Endothelial cell of umbilical vein (primary cell): ENCODE results near the gene TRNT1. TPM values are rescaled to one million over a fixed set of nuclear protein-coding genes. Genes with fewer than 3 reads are reported as not detected.

Source experiments
- BruUV-seq: library from RNA; stranded (reverse); fragments of 400-500 nt; replicated peaks from 2 replicates; lab custom pipeline; 2021; lab: Mats Ljungman, UMichigan
- CTCF ChIA-PET: fragments of 300-600, 350-600 bp; sonication (Branson Sonifier 250); formaldehyde crosslinking; loops from one replicate; lab custom pipeline; 2021; ENCODE audit warnings: antibody characterized with exemption, inconsistent platforms; lab: Charles Lee
- POLR2A ChIA-PET: fragments of 300-600, 350-600 bp; sonication (Branson Sonifier 250); formaldehyde crosslinking; loops from one replicate; lab custom pipeline; 2021; ENCODE audit warnings: antibody characterized with exemption, inconsistent platforms; lab: Charles Lee
- DNase-seq: peaks from one replicate; pipeline ENCODE4 v3.0.0-alpha.2; 2011; ENCODE audit warnings: low read depth, low spot score
- FAIRE-seq: peaks from 2 replicates; lab custom pipeline; 2011; peaks lifted over from hg19 to GRCh38; lab: Jason Lieb, UNC
- H2AFZ ChIP-seq: 2 replicates; pipeline ENCODE4 v1.6.0; 2012; ENCODE audit warnings: low read depth, low read length, control low read depth, inconsistent platforms
- H3K27ac ChIP-seq: 2 replicates; pipeline ENCODE4 v1.5.1; 2011; ENCODE audit warnings: low read depth, mild to moderate bottlenecking, control low read depth, low read length, moderate library complexity; ENCODE audit not compliant: insufficient read depth
- H3K27me3 ChIP-seq, 2 experiments: 2 replicates each; pipeline versions ENCODE4 v1.6.0 to v1.6.1; 2011; ENCODE audit warnings: low read length in 2 of 2, mixed read lengths in 1 of 2; ENCODE audit not compliant: control insufficient read depth in 2 of 2, insufficient read depth in 2 of 2
- H3K36me3 ChIP-seq, 2 experiments: 2 replicates in 1 of 2; 3 replicates in 1 of 2; pipeline ENCODE4 v1.5.1; 2011; ENCODE audit warnings: low read length in 2 of 2, mild to moderate bottlenecking in 1 of 2, moderate library complexity in 1 of 2; ENCODE audit not compliant: control insufficient read depth in 2 of 2, insufficient read depth in 2 of 2; ENCODE audit errors: extremely low read depth in 1 of 2
- H3K4me1 ChIP-seq: 3 replicates; pipeline ENCODE4 v1.5.1; 2011; ENCODE audit warnings: mild to moderate bottlenecking, low read length; ENCODE audit not compliant: control insufficient read depth, insufficient read depth; ENCODE audit errors: extremely low read depth
- H3K4me2 ChIP-seq: 2 replicates; pipeline ENCODE4 v1.6.1; 2011; ENCODE audit warnings: low read length, control low read depth, mixed read lengths; ENCODE audit not compliant: insufficient read depth
- H3K4me3 ChIP-seq, 3 experiments: fragments of 200-600 bp in 1 of 3; sonication (generic), shearing (Covaris generic) in 1 of 3; replicated peaks in 1 of 3; 2 replicates each; pipeline ENCODE4 v1.5.1; 2011 to 2016; ENCODE audit warnings: control low read depth in 3 of 3, low read length in 3 of 3, mild to moderate bottlenecking in 2 of 3, inconsistent platforms in 1 of 3, low read depth in 1 of 3, moderate library complexity in 1 of 3; ENCODE audit not compliant: insufficient read depth in 1 of 3
- H3K79me2 ChIP-seq: 2 replicates; pipeline ENCODE4 v1.6.0; 2012; ENCODE audit warnings: low read length, inconsistent platforms; ENCODE audit not compliant: control insufficient read depth, insufficient read depth
- H3K9ac ChIP-seq: replicated peaks from 2 replicates; pipeline ENCODE3; 2011; ENCODE audit warnings: low read length, control low read depth; ENCODE audit not compliant: insufficient read depth; ENCODE audit errors: extremely low read depth
- H3K9me1 ChIP-seq: replicated peaks from 3 replicates; pipeline ENCODE4 v1.6.0; 2011; ENCODE audit warnings: mild to moderate bottlenecking, low read length; ENCODE audit not compliant: control insufficient read depth, insufficient read depth; ENCODE audit errors: extremely low read depth
- H3K9me3 ChIP-seq: replicated peaks from 2 replicates; pipeline ENCODE4 v1.5.1; 2012; ENCODE audit warnings: low read length, inconsistent platforms; ENCODE audit not compliant: control insufficient read depth, insufficient read depth
- H4K20me1 ChIP-seq: replicated peaks from 2 replicates; pipeline ENCODE3; 2011; ENCODE audit warnings: mild to moderate bottlenecking, low read length; ENCODE audit not compliant: control insufficient read depth, insufficient read depth; ENCODE audit errors: extremely low read depth
- CTCF ChIP-seq, 2 donors: IDR thresholded peaks; 1 replicate in 1 of 2; 2 replicates in 1 of 2; pipeline ENCODE4 v1.5.1; 2011; ENCODE audit warnings: low read length in 2 of 2, mild to moderate bottlenecking in 2 of 2, moderate library complexity in 2 of 2, control low read depth in 1 of 2, inconsistent platforms in 1 of 2, low read depth in 1 of 2; ENCODE audit not compliant: insufficient read depth in 1 of 2; ENCODE audit errors: extremely low read depth in 1 of 2
- EZH2 ChIP-seq: IDR thresholded peaks from 2 replicates; pipeline ENCODE4 v1.6.1; 2012; ENCODE audit warnings: borderline replicate concordance, low read depth, mild to moderate bottlenecking, moderate library complexity, low read length, inconsistent platforms; ENCODE audit not compliant: severe bottlenecking
- FOS ChIP-seq: IDR thresholded peaks from 2 replicates; pipeline ENCODE4 v1.6.1; 2011; ENCODE audit warnings: mild to moderate bottlenecking, low read length, moderate library complexity, borderline replicate concordance; ENCODE audit not compliant: insufficient read depth
- GATA2 ChIP-seq: IDR thresholded peaks from 2 replicates; pipeline ENCODE4 v1.7.0; 2011; ENCODE audit warnings: low read depth, mild to moderate bottlenecking, moderate library complexity, mixed read lengths, low read length; ENCODE audit not compliant: insufficient read length, insufficient read depth
- MYC ChIP-seq: IDR thresholded peaks from one replicate; pipeline ENCODE4 v1.6.1; 2011; ENCODE audit warnings: mild to moderate bottlenecking, low read depth, low read length
- dilution Hi-C: fragments of 300-500 bp; cut with MboI; formaldehyde crosslinking; loops from one replicate; pipeline ENCODE4 v1.15.0; 2019; ENCODE audit warnings: low sequenced_read_pairs; ENCODE audit not compliant: extremely low pct_ligation_motif_present
- intact Hi-C: fragments of 100-400 bp; cut with micrococcal nuclease; formaldehyde crosslinking; loops from one replicate; pipeline ENCODE4 v1.10.0; 2022
- polyA plus RNA-seq, 4 experiments: library from polyadenylated mRNA; depleted of rRNA in 3 of 4; stranded (reverse) in 3 of 4; unstranded in 1 of 4; fragments of >200 nt; gene quantifications; 2 replicates each; pipeline versions ENCODE4 v1.2.1 to v1.2.3, GENCODE V29; 2011 to 2012; ENCODE audit warnings: missing spikeins in 1 of 4
- total RNA-seq: library from RNA; stranded (reverse); gene quantifications from 2 replicates; pipeline ENCODE4 v1.2.3, GENCODE V29; 2021

The TRNT1 gene
- total and polyA plus RNA-seq, 2 donors (not counting 3 experiments of a cell fraction or from before 2014, with no cell fraction given) = 4.6 to 21.3 TPM

GRCh38 chr3:3189961-3190360 is 63.2 kb downstream of the TRNT1 start:
- no peaks in the 10 kb centered on the region for H3K9me3 ChIP-seq
- H3K9ac ChIP-seq = no peak overlapping the region
- dilution Hi-C loops = no loop called here
- no TSS peak for BruUV-seq
- H3K4me3 ChIP-seq = no peak overlapping the region
- no peak overlapping the region for H3K27ac ChIP-seq
- peaks cover 0 to 3% of the 10 kb centered on the region in 2 experiments for H3K27me3 ChIP-seq
- H3K36me3 ChIP-seq = no peaks in the 10 kb centered on the region
- POLR2A ChIA-PET = interaction anchor here (0.5 kb wide), 1 partner anchor 1540 kb away, joined by 9 read pairs; no protein-coding TSS in a partner anchor
- no peak overlapping the region for H3K4me2 ChIP-seq
- DNase-seq (no peak), FAIRE-seq (no peak)
- intact Hi-C loops = no loop called here
- no peak overlapping the region for H2AFZ ChIP-seq
- CTCF ChIA-PET = interaction anchor here (1.2 to 3.1 kb wide), 3 partner anchors 10 to 1082 kb away, joined by 3 to 19 read pairs (median 8); no protein-coding TSS in a partner anchor
- TF ChIP-seq CTCF (IDR thresholded peaks at IDR 0.05; ENCODE audit: extremely low read depth in 1 of 2, insufficient read depth in 1 of 2, low read depth in 1 of 2, low read length in 2 of 2) (no peak), EZH2 (no peak), FOS (no peak), MYC (no peak)
- no peaks in the 10 kb centered on the region for H3K9me1 ChIP-seq
- no peaks in the 10 kb centered on the region for H4K20me1 ChIP-seq
- no peaks in the 10 kb centered on the region for H3K4me1 ChIP-seq
- no peaks in the 10 kb centered on the region for H3K79me2 ChIP-seq

GRCh38 chr3:3191675-3192285 is 65.0 kb downstream of the TRNT1 start:
- no peaks in the 10 kb centered on the region for H3K9me3 ChIP-seq
- no peaks in the 10 kb centered on the region for H3K9me1 ChIP-seq
- no peak overlapping the region for H3K27ac ChIP-seq
- H3K36me3 ChIP-seq = no peaks in the 10 kb centered on the region
- no peak for FAIRE-seq
- no peaks in the 10 kb centered on the region for H3K79me2 ChIP-seq
- POLR2A ChIA-PET = no interaction called here
- H2AFZ ChIP-seq = no peak overlapping the region
- no peak overlapping the region for H3K4me3 ChIP-seq
- H3K4me1 ChIP-seq = no peaks in the 10 kb centered on the region
- H4K20me1 ChIP-seq = no peaks in the 10 kb centered on the region
- H3K9ac ChIP-seq = no peak overlapping the region
- intact Hi-C loops = no loop called here
- no TSS peak for BruUV-seq
- peaks cover 0 to 3% of the 10 kb centered on the region in 2 experiments for H3K27me3 ChIP-seq
- no peak overlapping the region for H3K4me2 ChIP-seq
- TF ChIP-seq FOS (no peak), GATA2 (peak; percentile 34)
- peak; percentile 13 for DNase-seq
- CTCF ChIA-PET = interaction anchor here (0.8 to 3.1 kb wide), 3 partner anchors 9 to 1099 kb away, joined by 3 to 19 read pairs (median 3); no protein-coding TSS in a partner anchor
- dilution Hi-C loops = no loop called here
